ENCODE data around the gene ROPN1L. TPM values are rescaled to one million over a fixed set of nuclear protein-coding genes. Genes with fewer than 3 reads are reported as not detected.

ROPN1L gene
- total and polyA plus RNA-seq, 2 of the 8 experiments (the other 6 are each of a cell fraction or from before 2014, with no cell fraction given): 0.24 to 0.73 TPM

DNA sequence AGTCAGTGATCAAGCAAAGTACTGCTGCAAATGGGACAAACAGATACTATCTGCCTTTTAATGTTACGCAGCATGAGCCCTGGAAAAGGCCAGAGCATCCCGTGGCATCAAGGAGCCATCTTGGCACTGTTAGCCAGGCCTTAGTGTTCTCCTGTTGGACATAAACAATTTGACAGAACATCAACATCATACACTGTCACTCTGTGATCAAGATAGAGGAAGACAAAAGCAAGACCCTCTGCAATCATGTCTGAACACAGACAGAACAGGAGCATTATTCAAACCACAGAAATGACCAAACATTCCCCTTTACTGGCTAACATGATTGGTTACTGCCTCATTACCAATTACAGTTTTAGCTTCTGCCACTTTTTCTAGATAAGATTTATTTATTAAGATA is 21.2 kb upstream of the ROPN1L start (continued):
- no peak for TF ChIP-seq SP4 (IDR thresholded peaks at IDR 0.05; ENCODE audit: low read length)
- TF ChIP-seq HDAC2 (IDR thresholded peaks at IDR 0.05; ENCODE audit: borderline replicate concordance in 1 of 2, low read depth in 2 of 2, low read length in 2 of 2): no peak

Data from H1 (cell line).